ENCODE results near the gene NOB1. TPM values are rescaled to one million over a fixed set of nuclear protein-coding genes. Genes with fewer than 3 reads are reported as not detected.
"Not testable (repeated sequence)": the region's sequence is repeated elsewhere in the genome, so short reads cannot be mapped to it uniquely, and the experiment has no call there.

The NOB1 gene
- total RNA-seq, 1 experiment from 2014 or later: 27.4 TPM

- no peak overlapping the region for H3K27ac ChIP-seq
- no peaks in the 10 kb centered on the region for H3K9me3 ChIP-seq (replicated peaks)
- DNase-seq: no peak
- no peaks in the 10 kb centered on the region for H3K27me3 ChIP-seq
- peaks cover 10% of the 10 kb centered on the region for H3K4me1 ChIP-seq
- no peaks in the 10 kb centered on the region for H3K36me3 ChIP-seq
- no peak overlapping the region for H3K4me3 ChIP-seq
These were observed 14.7 kb upstream of the NOB1 start for GRCh38 chr16:69769404-69769803.

GRCh38 chr16:69768666-69769065 is 13.9 kb upstream of the NOB1 start:
- H3K9me3 ChIP-seq (replicated peaks): no peaks in the 10 kb centered on the region

GRCh38 chr16:69767459-69768229 is 12.9 kb upstream of the NOB1 start:
- no peak overlapping the region for H3K4me3 ChIP-seq
- H3K36me3 ChIP-seq: no peaks in the 10 kb centered on the region
- H3K9me3 ChIP-seq (replicated peaks): no peaks in the 10 kb centered on the region
- H3K4me1 ChIP-seq: no peaks in the 10 kb centered on the region
- no peak overlapping the region for H3K27ac ChIP-seq
- H3K27me3 ChIP-seq: no peaks in the 10 kb centered on the region
- DNase-seq: no peak

More at GRCh38 chr16:69768666-69769065, 13.9 kb upstream of the NOB1 start:
- H3K27me3 ChIP-seq: no peaks in the 10 kb centered on the region
- H3K27ac ChIP-seq: no peak overlapping the region
- no peaks in the 10 kb centered on the region for H3K36me3 ChIP-seq
- H3K4me3 ChIP-seq: no peak overlapping the region
- DNase-seq: no peak
- H3K4me1 ChIP-seq: peaks cover 7% of the 10 kb centered on the region

GRCh38 chr16:69763599-69763942 is 8.8 kb upstream of the NOB1 start:
- no peaks in the 10 kb centered on the region for H3K9me3 ChIP-seq (replicated peaks)
- no peaks in the 10 kb centered on the region for H3K27me3 ChIP-seq
- H3K36me3 ChIP-seq: no peaks in the 10 kb centered on the region
- no peaks in the 10 kb centered on the region for H3K4me1 ChIP-seq
- no peak overlapping the region for H3K27ac ChIP-seq
- DNase-seq: no peak
- H3K4me3 ChIP-seq: no peak overlapping the region

- no peaks in the 10 kb centered on the region for H3K27me3 ChIP-seq
- H3K4me1 ChIP-seq: no peaks in the 10 kb centered on the region
- peak overlapping the region; percentile 88 for H3K4me3 ChIP-seq
- H3K36me3 ChIP-seq: no peaks in the 10 kb centered on the region
- DNase-seq: no peak
- H3K27ac ChIP-seq: peak overlapping the region; percentile 30; the same call in 1 of the 2 replicates
- no peaks in the 10 kb centered on the region for H3K9me3 ChIP-seq (replicated peaks)
These were observed 8.3 kb upstream of the NOB1 start for GRCh38 chr16:69762814-69763598.

GRCh38 chr16:69761983-69762813 is 7.5 kb upstream of the NOB1 start, which contains the start of gene WWP2:
Gene WWP2 (plus strand): TSS chr16:69762332. CDS start chr16:69787011, 24,679 bp downstream.
- DNase-seq: peak; percentile 60 to 63
- Histone ChIP-seq H3K9me3 (replicated peaks) (no peaks in the 10 kb centered on the region), H3K27me3 (no peaks in the 10 kb centered on the region), H3K27ac (peak within 1 kb of the TSS; percentile 30; the same call in 1 of the 2 replicates), H3K36me3 (no peaks in the 10 kb centered on the region), H3K4me3 (peak within 1 kb of the TSS; percentile 88), H3K4me1 (no peaks in the 10 kb centered on the region)

- not testable (repeated sequence) for H3K27me3 ChIP-seq; H3K36me3 ChIP-seq; H3K4me1 ChIP-seq; H3K27ac ChIP-seq; H3K9me3 ChIP-seq (replicated peaks)
- H3K4me3 ChIP-seq: peak overlapping the region; percentile 43
- DNase-seq: peak in 1 of 2 experiments; percentile 37
These were observed 2.6 kb upstream of the NOB1 start for GRCh38 chr16:69757375-69757774.

- H3K27me3 ChIP-seq: no peaks in the 10 kb centered on the region
- no peaks in the 10 kb centered on the region for H3K4me1 ChIP-seq
- H3K9me3 ChIP-seq (replicated peaks): no peaks in the 10 kb centered on the region
- no peak overlapping the region for H3K27ac ChIP-seq
- DNase-seq: no peak
- no peaks in the 10 kb centered on the region for H3K36me3 ChIP-seq
- H3K4me3 ChIP-seq: no peak overlapping the region
These were observed 2.0 kb upstream of the NOB1 start for GRCh38 chr16:69756705-69757104.

GRCh38 chr16:69754143-69754468 is 620 bp downstream of the NOB1 start:
- no peak for DNase-seq
- H3K4me3 ChIP-seq: peak overlapping the region; percentile 86
- peaks cover 8% of the 10 kb centered on the region for H3K36me3 ChIP-seq
- peak overlapping the region; percentile 63 for H3K27ac ChIP-seq
- H3K9me3 ChIP-seq (replicated peaks): no peaks in the 10 kb centered on the region
- no peaks in the 10 kb centered on the region for H3K4me1 ChIP-seq
- H3K27me3 ChIP-seq: no peaks in the 10 kb centered on the region

- Histone ChIP-seq H3K27ac (no peak overlapping the region), H3K27me3 (no peaks in the 10 kb centered on the region), H3K4me1 (no peaks in the 10 kb centered on the region), H3K36me3 (peaks cover 26% of the 10 kb centered on the region), H3K9me3 (replicated peaks) (no peaks in the 10 kb centered on the region), H3K4me3 (no peak overlapping the region)
- no peak for DNase-seq
These were observed 5.9 kb downstream of the NOB1 start for GRCh38 chr16:69748694-69749345.

- Histone ChIP-seq H3K9me3 (replicated peaks) (no peaks in the 10 kb centered on the region), H3K4me3 (no peak overlapping the region), H3K27me3 (no peaks in the 10 kb centered on the region), H3K36me3 (peaks cover 35% of the 10 kb centered on the region), H3K27ac (no peak overlapping the region), H3K4me1 (no peaks in the 10 kb centered on the region)
- DNase-seq: no peak
These were observed 7.6 kb downstream of the NOB1 start for GRCh38 chr16:69747115-69747514.

GRCh38 chr16:69745959-69746358 is 8.8 kb downstream of the NOB1 start:
- DNase-seq: no peak
- H3K4me1 ChIP-seq: no peaks in the 10 kb centered on the region
- H3K27me3 ChIP-seq: no peaks in the 10 kb centered on the region
- H3K27ac ChIP-seq: no peak overlapping the region
- no peaks in the 10 kb centered on the region for H3K9me3 ChIP-seq (replicated peaks)
- peaks cover 42% of the 10 kb centered on the region for H3K36me3 ChIP-seq
- H3K4me3 ChIP-seq: no peak overlapping the region

- no peak for DNase-seq
- H3K9me3 ChIP-seq (replicated peaks): no peaks in the 10 kb centered on the region
- H3K36me3 ChIP-seq: peaks cover 43% of the 10 kb centered on the region
- no peak overlapping the region for H3K27ac ChIP-seq
- no peaks in the 10 kb centered on the region for H3K4me1 ChIP-seq
- H3K27me3 ChIP-seq: no peaks in the 10 kb centered on the region
- H3K4me3 ChIP-seq: no peak overlapping the region
These were observed 9.5 kb downstream of the NOB1 start for GRCh38 chr16:69745232-69745612.

- DNase-seq: no peak
- no peak overlapping the region for H3K27ac ChIP-seq
- no peaks in the 10 kb centered on the region for H3K27me3 ChIP-seq
- peaks cover 48% of the 10 kb centered on the region for H3K36me3 ChIP-seq
- H3K4me3 ChIP-seq: no peak overlapping the region
- H3K4me1 ChIP-seq: no peaks in the 10 kb centered on the region
- H3K9me3 ChIP-seq (replicated peaks): no peaks in the 10 kb centered on the region
These were observed 10.1 kb downstream of the NOB1 start for GRCh38 chr16:69744363-69745231.
